ENCODE measurements around the gene FST.

GRCh38 chr5:53463909-53464621 is 16.4 kb upstream of the FST start:
- TF ChIP-seq, protein P1, sequence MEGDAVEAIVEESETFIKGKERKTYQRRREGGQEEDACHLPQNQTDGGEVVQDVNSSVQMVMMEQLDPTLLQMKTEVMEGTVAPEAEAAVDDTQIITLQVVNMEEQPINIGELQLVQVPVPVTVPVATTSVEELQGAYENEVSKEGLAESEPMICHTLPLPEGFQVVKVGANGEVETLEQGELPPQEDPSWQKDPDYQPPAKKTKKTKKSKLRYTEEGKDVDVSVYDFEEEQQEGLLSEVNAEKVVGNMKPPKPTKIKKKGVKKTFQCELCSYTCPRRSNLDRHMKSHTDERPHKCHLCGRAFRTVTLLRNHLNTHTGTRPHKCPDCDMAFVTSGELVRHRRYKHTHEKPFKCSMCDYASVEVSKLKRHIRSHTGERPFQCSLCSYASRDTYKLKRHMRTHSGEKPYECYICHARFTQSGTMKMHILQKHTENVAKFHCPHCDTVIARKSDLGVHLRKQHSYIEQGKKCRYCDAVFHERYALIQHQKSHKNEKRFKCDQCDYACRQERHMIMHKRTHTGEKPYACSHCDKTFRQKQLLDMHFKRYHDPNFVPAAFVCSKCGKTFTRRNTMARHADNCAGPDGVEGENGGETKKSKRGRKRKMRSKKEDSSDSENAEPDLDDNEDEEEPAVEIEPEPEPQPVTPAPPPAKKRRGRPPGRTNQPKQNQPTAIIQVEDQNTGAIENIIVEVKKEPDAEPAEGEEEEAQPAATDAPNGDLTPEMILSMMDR (IDR thresholded peaks at IDR 0.05), result no peak
- no peak for TF ChIP-seq POLR2A (IDR thresholded peaks at IDR 0.05)
